GM19463 (cell line): ENCODE results near the gene NRTN.
"Not testable (repeated sequence)": the region's sequence is repeated elsewhere in the genome, so short reads cannot be mapped to it uniquely, and the experiment has no call there.

Source experiments
- ATAC-seq: cut with Tn5 transposase; IDR thresholded peaks from one replicate; pipeline ENCODE4 v1.9.1; 2021; ENCODE audit warnings: mild to moderate bottlenecking, moderate library complexity; ENCODE audit not compliant: unreplicated experiment

Gene NRTN

GRCh38 chr19:5804516-5805461, at the start of gene NRTN:
NRTN (plus strand) TSS chr19:5805067; CDS start chr19:5824166, 19,099 bp downstream.
- no peak for ATAC-seq

- ATAC-seq: no peak
Measured at GRCh38 chr19:5762608-5763217, 42.2 kb upstream of the NRTN start.

- no peak for ATAC-seq
Measured at GRCh38 chr19:5765220-5765619, 39.6 kb upstream of the NRTN start.

GRCh38 chr19:5767949-5768348, 36.9 kb upstream of the NRTN start:
- ATAC-seq: no peak

GRCh38 chr19:5772416-5772815, 32.5 kb upstream of the NRTN start:
- no peak for ATAC-seq

- ATAC-seq: no peak
Measured at GRCh38 chr19:5773276-5773675, 31.6 kb upstream of the NRTN start.

GRCh38 chr19:5774921-5775320, 29.9 kb upstream of the NRTN start:
- no peak for ATAC-seq

- no peak for ATAC-seq
Measured at GRCh38 chr19:5775668-5776309, 29.1 kb upstream of the NRTN start.

- ATAC-seq: no peak
Measured at GRCh38 chr19:5778402-5778801, 26.5 kb upstream of the NRTN start.

- ATAC-seq: not testable (repeated sequence)
Measured at GRCh38 chr19:5780916-5781315, 24.0 kb upstream of the NRTN start.

GRCh38 chr19:5782322-5782721, 22.5 kb upstream of the NRTN start:
- ATAC-seq: no peak

GRCh38 chr19:5782945-5783919, 21.6 kb upstream of the NRTN start:
- no peak for ATAC-seq

- no peak for ATAC-seq
Measured at GRCh38 chr19:5784581-5785147, 20.2 kb upstream of the NRTN start, which contains the start of gene PRR22. PRR22 (minus strand) TSS chr19:5784746; CDS start chr19:5784660, 86 bp downstream.

GRCh38 chr19:5785423-5785822, 19.4 kb upstream of the NRTN start:
- no peak for ATAC-seq

- ATAC-seq: no peak
Measured at GRCh38 chr19:5786593-5787408, 18.1 kb upstream of the NRTN start.

- no peak for ATAC-seq
Measured at GRCh38 chr19:5787409-5788182, 17.3 kb upstream of the NRTN start.

GRCh38 chr19:5788422-5788821, 16.4 kb upstream of the NRTN start:
- no peak for ATAC-seq

GRCh38 chr19:5789351-5789761, 15.5 kb upstream of the NRTN start:
- no peak for ATAC-seq
